IPS-20b (cell line): ENCODE results near the gene ANOS1.

Experiments
- H3K27ac ChIP-seq: one replicate; pipeline ENCODE4 v1.5.1; 2013; ENCODE audit warnings: low read length
- H3K27me3 ChIP-seq: 2 replicates; pipeline ENCODE4 v1.6.1; 2013; ENCODE audit warnings: mild to moderate bottlenecking, low read length, inconsistent platforms; ENCODE audit not compliant: insufficient read depth
- H3K36me3 ChIP-seq: 2 replicates; pipeline ENCODE4 v1.6.1; 2013; ENCODE audit warnings: low read depth, mild to moderate bottlenecking, inconsistent platforms, low read length, moderate library complexity; ENCODE audit not compliant: insufficient read depth
- H3K4me1 ChIP-seq: 2 replicates; pipeline ENCODE4 v1.6.1; 2013; ENCODE audit warnings: mild to moderate bottlenecking, control low read depth, inconsistent platforms, low read length, moderate library complexity; ENCODE audit not compliant: insufficient read depth
- H3K4me3 ChIP-seq: 2 replicates; pipeline ENCODE4 v1.5.1; 2013; ENCODE audit warnings: mild to moderate bottlenecking, low read length, inconsistent platforms
- H3K9ac ChIP-seq: 2 replicates; pipeline ENCODE4 v1.6.1; 2013; ENCODE audit warnings: low read depth, mild to moderate bottlenecking, inconsistent platforms, low read length, moderate library complexity
- H3K9me3 ChIP-seq: 2 replicates; pipeline ENCODE4 v1.6.1; 2013; ENCODE audit warnings: mild to moderate bottlenecking, low read depth, low read length, inconsistent platforms; ENCODE audit not compliant: insufficient read depth

Gene ANOS1

DNA sequence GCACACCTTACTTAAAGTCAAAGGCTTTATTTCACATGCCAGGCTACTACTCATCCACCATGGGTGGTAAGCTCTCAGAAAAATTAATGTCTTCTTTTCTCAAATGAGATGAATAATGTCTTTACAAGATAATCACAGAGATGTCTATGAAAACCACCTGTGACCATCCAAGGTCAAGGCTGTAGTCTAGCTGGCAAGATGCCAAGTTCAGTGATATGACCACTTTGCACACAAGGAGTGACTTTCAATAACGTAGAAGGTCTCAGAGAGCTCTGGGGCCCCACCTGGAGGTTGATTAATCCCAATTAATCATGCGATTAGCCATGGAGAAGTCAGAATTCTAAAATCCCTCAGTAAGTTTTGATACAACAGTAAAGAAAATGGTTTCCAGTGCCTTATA, 20.5 kb downstream of the ANOS1 start:
- Histone ChIP-seq H3K27me3 (no peaks in the 10 kb centered on the region), H3K9me3 (no peaks in the 10 kb centered on the region), H3K4me3 (no peak overlapping the region), H3K4me1 (peaks cover 7% of the 10 kb centered on the region; the same call in 1 of the 2 replicates), H3K9ac (no peak overlapping the region), H3K27ac (no peak overlapping the region), H3K36me3 (no peaks in the 10 kb centered on the region)

DNA sequence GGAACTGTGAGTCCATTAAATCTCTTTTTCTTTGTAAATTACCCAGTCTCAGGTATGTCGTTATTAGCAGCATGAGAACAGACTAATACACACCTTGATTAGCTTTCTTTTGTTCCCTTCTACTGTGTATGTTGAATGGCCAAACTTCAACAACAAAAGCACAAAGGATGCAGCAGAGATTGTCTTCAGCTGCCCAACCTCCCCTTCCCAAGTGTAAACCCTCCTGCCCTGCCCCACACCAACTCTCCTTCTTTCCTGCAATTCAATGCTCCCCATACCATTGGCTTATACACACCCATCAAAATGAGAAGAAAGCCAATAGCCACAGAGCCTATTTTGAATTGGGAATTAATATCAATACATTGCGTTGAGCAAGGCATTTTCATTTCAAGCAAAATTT, 27.8 kb downstream of the ANOS1 start:
- H3K9ac ChIP-seq: no peak overlapping the region

DNA sequence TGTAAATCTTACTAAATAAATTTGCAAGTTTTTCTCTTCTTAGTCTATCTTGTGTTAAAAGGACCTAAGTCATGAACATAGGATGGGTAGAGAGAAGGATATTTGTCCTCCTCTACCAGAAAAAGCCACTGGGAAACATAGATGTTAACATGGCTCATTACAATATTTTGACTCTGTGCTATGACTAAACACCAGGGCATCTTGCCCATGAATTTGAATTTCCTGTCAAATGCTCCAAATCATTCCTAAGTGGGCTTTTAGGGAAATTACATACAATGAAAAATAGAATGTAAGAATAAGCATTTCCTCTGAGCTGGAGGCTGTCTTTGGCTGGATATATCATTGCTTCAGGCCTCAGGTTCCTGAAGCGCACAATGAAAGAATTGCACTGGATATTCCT, 39.1 kb downstream of the ANOS1 start:
- H3K4me1 ChIP-seq: peaks cover 21% of the 10 kb centered on the region; the same call in 1 of the 2 replicates

More for the DNA sequence above, 27.8 kb downstream of the ANOS1 start:
- Histone ChIP-seq H3K4me1 (peaks cover 15% of the 10 kb centered on the region), H3K36me3 (peaks cover 5% of the 10 kb centered on the region; the same call in 1 of the 2 replicates), H3K27me3 (no peaks in the 10 kb centered on the region), H3K9me3 (no peaks in the 10 kb centered on the region), H3K4me3 (no peak overlapping the region), H3K27ac (no peak overlapping the region)

DNA sequence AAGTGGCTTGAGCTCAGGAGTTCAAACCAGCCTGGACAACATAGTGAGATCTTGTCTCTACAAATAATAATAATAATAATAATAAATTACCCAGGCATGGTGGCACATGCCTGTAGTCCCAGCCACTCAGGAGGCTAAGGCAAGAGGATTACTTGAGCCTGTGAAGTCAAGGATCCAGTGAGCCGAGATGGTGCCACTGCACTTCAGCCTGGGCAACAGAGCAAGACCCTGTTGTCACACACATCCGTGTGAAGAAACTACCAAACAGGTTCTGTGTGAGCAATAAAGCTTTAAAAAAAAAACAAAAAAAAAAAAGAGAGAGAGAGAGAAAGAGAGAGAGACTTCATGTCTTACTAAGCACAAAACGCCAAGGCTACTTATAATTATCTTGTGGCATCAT, 42.5 kb downstream of the ANOS1 start:
- Histone ChIP-seq H3K9me3 (no peaks in the 10 kb centered on the region), H3K4me1 (peaks cover 34% of the 10 kb centered on the region; the same call in 1 of the 2 replicates), H3K27ac (peak overlapping the region; percentile 57), H3K27me3 (no peaks in the 10 kb centered on the region), H3K4me3 (no peak overlapping the region), H3K36me3 (peaks cover 5% of the 10 kb centered on the region; the same call in 1 of the 2 replicates), H3K9ac (peak overlapping the region; percentile 32; the same call in 1 of the 2 replicates)

More for the DNA sequence above, 39.1 kb downstream of the ANOS1 start:
- Histone ChIP-seq H3K4me3 (no peak overlapping the region), H3K9ac (no peak overlapping the region), H3K9me3 (no peaks in the 10 kb centered on the region), H3K27ac (no peak overlapping the region), H3K36me3 (peaks cover 23% of the 10 kb centered on the region; the same call in 1 of the 2 replicates), H3K27me3 (no peaks in the 10 kb centered on the region)

DNA sequence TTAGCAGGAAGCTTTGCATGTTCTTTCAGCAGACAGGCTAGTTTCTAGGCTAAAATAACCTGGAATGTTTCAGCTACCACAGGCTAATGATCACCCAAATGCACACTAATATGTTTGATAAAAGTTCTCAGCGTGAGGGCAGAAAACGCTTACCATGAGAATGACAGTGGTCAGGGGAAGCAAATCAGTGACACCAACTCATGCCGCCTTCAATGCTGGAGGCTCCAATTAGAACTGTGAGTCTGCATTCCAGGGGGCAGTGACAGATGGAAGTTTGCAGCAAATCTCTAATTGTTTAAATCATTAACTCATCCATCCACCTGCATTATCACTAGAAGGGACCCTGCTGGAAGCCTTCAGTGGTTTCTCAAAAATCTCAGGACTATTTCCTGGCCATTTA, 43.2 kb downstream of the ANOS1 start:
- Histone ChIP-seq H3K4me1 (peaks cover 41% of the 10 kb centered on the region; the same call in 1 of the 2 replicates), H3K4me3 (no peak overlapping the region), H3K36me3 (peaks cover 12% of the 10 kb centered on the region; the same call in 1 of the 2 replicates), H3K27me3 (no peaks in the 10 kb centered on the region), H3K9me3 (no peaks in the 10 kb centered on the region), H3K9ac (no peak overlapping the region), H3K27ac (no peak overlapping the region)

DNA sequence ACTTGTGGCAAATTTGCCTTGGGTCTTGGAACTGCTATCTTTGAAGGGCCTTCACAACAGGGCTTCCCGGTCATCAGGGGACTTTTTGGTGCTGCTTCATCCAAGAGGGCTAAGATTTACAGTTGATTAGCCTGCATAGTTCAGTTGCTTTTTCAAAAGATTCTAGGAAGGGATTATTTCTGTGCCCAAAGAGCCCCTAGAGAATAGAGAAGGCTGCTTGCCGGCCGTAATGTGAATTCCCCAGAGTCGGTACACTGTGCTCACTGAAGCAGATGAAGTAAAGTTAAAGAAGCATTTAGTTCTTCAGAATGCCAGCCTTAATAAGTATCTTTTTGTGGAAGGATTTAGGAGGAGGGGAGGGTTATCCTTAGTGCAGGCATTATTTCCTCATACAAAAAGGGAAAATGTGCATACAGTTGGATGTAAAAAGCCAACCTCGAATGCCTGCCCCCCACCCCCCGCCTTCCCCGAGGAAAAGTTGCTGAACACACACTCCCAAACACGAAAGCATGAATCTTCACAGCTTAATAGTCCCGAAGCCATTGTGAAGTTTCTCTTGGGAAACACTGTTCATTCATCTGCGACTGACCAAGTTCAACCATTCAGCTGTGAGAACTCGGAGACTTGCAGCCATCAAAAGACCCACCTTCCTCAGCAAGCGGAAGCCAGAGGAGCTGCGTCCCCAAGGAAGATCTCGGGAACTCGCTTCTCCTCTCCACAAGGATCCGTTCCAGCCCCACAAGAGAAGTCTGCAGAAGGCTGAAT, 47.6 kb downstream of the ANOS1 start:
- Histone ChIP-seq H3K36me3 (peaks cover 15% of the 10 kb centered on the region; the same call in 1 of the 2 replicates), H3K9me3 (no peaks in the 10 kb centered on the region), H3K27me3 (no peaks in the 10 kb centered on the region), H3K27ac (no peak overlapping the region), H3K4me3 (no peak overlapping the region), H3K9ac (no peak overlapping the region), H3K4me1 (peaks cover 29% of the 10 kb centered on the region; the same call in 1 of the 2 replicates)

DNA sequence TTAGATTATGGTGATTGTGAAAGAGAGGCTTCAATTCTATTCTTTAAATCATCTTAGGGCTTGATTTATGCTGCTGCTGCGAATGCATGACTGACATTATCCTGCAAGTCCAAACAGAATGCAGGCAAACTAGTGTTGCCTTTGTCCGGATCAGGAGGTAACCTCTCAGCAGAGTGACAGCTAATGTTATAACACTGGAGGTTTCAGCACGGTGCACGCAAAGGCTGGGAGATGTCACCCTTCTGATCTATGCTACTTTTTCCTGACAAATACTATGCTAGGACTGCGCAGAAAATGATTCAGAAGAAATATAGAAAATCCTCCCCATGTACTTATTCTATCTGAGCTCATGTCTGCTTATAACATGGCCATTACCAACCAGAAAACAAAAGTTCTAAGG, 48.2 kb downstream of the ANOS1 start:
- Histone ChIP-seq H3K27me3 (no peaks in the 10 kb centered on the region), H3K9ac (peak overlapping the region; percentile 32; the same call in 1 of the 2 replicates), H3K9me3 (no peaks in the 10 kb centered on the region), H3K27ac (no peak overlapping the region), H3K4me1 (peaks cover 29% of the 10 kb centered on the region; the same call in 1 of the 2 replicates), H3K4me3 (no peak overlapping the region), H3K36me3 (peaks cover 17% of the 10 kb centered on the region; the same call in 1 of the 2 replicates)

DNA sequence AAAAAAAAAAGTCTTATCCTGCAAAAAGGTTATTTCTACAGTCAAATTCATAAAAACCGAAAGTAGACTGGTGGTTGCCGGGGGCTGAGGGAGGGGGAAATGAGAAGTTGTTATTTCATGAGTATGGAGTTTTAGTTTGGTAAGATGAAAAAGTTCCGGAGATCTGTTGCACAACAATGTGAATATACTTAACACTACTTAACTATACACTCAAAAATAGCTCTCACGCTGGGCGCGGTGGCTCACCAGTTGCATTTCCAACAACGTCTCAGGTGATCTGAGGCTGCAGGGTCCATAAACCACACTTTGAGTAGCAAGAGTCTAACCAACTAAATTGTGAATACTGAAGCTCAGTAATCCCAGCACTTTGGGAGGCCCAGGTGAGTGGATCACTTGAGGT, 52.4 kb downstream of the ANOS1 start:
- no peak overlapping the region for H3K4me3 ChIP-seq
- no peaks in the 10 kb centered on the region for H3K27me3 ChIP-seq
- no peaks in the 10 kb centered on the region for H3K9me3 ChIP-seq
- no peak overlapping the region for H3K27ac ChIP-seq
- H3K36me3 ChIP-seq: peaks cover 21% of the 10 kb centered on the region; the same call in 1 of the 2 replicates
- H3K4me1 ChIP-seq: peaks cover 13% of the 10 kb centered on the region; the same call in 1 of the 2 replicates
- H3K9ac ChIP-seq: no peak overlapping the region

DNA sequence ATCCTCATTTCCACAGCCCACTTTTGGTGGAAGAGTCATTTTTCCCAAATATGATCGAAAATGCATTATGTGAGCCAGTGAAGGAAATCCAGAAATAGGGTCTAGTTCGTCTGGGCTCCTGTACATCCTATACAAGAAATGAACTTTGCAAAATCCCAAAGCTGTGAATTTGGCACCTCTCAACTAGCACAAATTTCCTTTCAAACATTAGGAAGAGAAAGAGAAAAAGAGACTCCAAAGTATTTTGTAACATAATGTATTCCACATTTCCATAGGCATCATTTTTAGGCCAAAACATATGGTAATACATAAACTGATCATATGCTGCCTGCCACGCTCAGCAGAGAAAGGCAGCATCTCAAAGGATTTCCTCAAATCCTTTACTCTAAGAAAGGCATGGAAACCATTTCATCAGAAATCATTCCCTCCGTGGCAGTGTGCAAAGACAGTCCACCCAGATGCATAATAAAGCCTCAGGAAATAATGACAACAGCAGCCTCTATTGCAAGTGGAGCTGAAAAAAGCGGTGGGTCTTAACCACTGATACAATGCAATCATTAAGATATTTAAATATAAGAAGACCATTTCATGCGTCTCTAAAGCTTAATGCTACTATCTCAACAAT, 56.8 kb downstream of the ANOS1 start:
- no peak overlapping the region for H3K4me3 ChIP-seq
- no peaks in the 10 kb centered on the region for H3K27me3 ChIP-seq
- H3K27ac ChIP-seq: no peak overlapping the region
- peaks cover 14% of the 10 kb centered on the region for H3K4me1 ChIP-seq
- H3K9me3 ChIP-seq: no peaks in the 10 kb centered on the region
- peaks cover 5% of the 10 kb centered on the region; the same call in 1 of the 2 replicates for H3K36me3 ChIP-seq
- no peak overlapping the region for H3K9ac ChIP-seq

DNA sequence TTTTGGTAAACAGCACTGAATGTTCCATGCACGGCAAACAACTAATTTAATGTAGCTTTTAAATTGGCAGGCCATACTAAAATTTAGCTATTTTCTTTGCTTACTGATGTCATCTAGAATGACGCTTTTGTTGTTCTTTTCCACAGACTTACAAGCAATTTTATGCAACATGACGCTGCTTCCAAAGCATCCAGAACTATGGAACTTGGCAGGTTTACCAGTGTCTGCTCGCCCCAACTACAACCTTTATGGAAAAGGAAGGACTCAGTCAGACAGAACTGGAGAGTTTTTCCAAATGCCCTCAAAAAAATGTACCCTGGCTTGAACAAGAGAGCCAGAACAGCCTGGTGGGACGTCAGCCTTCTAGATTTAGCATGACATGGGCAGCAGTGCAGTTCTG, 58.7 kb downstream of the ANOS1 start:
- H3K9me3 ChIP-seq: no peaks in the 10 kb centered on the region
- no peaks in the 10 kb centered on the region; the same call in 1 of the 2 replicates for H3K36me3 ChIP-seq
- no peak overlapping the region for H3K4me3 ChIP-seq
- peaks cover 16% of the 10 kb centered on the region for H3K4me1 ChIP-seq
- H3K9ac ChIP-seq: no peak overlapping the region
- no peaks in the 10 kb centered on the region for H3K27me3 ChIP-seq
- no peak overlapping the region for H3K27ac ChIP-seq

DNA sequence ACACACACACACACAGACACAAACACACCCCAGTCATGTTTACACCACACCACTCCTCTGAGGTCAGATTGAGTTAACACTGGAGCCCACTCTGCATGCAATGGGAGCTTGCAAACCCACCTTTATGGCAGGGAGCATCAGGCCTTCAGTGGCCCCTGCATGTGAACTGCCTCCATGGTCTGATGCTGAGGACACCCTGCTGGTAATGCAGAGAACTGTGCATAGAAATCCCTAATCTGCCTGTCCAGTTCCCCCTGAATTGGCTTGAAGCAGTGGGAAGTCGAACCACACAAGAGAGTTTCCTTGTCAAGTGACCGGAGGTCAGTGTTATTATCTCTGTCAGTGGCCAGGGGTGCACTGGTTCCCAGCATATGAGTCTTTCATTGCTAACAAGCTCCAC, 59.8 kb downstream of the ANOS1 start:
- Histone ChIP-seq H3K9me3 (no peaks in the 10 kb centered on the region), H3K27ac (no peak overlapping the region), H3K9ac (no peak overlapping the region), H3K4me1 (peaks cover 16% of the 10 kb centered on the region), H3K4me3 (no peak overlapping the region), H3K36me3 (no peaks in the 10 kb centered on the region), H3K27me3 (no peaks in the 10 kb centered on the region)

DNA sequence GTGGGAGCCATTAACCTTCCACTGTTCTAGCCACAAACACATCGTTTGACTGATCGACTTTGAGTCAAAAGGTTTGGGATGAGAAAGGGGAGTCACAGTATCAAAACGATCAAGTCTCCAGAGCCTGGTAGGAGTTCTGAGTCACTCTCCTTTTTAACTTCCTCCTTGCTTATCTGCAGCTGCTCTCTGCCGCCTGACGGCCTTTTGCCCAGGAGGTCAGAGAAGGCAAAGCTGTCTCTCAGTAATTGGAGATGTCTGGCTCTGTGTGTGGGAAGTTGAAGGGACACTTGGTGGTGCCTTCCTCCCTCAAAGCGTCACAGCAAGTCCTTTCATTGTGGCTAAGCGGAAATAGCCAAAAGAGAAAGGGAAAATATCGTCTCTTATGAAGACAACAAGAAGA, 63.1 kb downstream of the ANOS1 start:
- Histone ChIP-seq H3K4me1 (peaks cover 8% of the 10 kb centered on the region), H3K27me3 (no peaks in the 10 kb centered on the region), H3K9me3 (no peaks in the 10 kb centered on the region), H3K4me3 (no peak overlapping the region), H3K36me3 (no peaks in the 10 kb centered on the region), H3K9ac (no peak overlapping the region), H3K27ac (no peak overlapping the region)
